Measurements from ENCODE around the gene FKBP6. TPM values are rescaled to one million over a fixed set of nuclear protein-coding genes. Genes with fewer than 3 reads are reported as not detected.

The FKBP6 gene
- total and polyA plus RNA-seq, 2 of the 13 experiments (the other 11 are each of a cell fraction or from before 2014, with no cell fraction given): 0.07 to 0.20 TPM

GRCh38 chr7:73343671-73344380, 15.9 kb downstream of the FKBP6 start (continued):
- 0 out of 2 replicates have a peak, but pooled peaks have one; percentile 5 for TF ChIP-seq ZNF629 (CRISPR knock-in tag; conservative IDR thresholded peaks at IDR 0.05)
- TF ChIP-seq ZNF446 (CRISPR knock-in tag; IDR thresholded peaks at IDR 0.05): no peak
- TF ChIP-seq TFAP4 (IDR thresholded peaks at IDR 0.05; ENCODE audit: borderline replicate concordance, low read depth): peak; percentile 46; the same call in 1 of the 2 replicates
- TF ChIP-seq ZSCAN29 (CRISPR knock-in tag; conservative IDR thresholded peaks at IDR 0.05): no peak
- no peak for TF ChIP-seq PRDM4 (CRISPR knock-in tag; IDR thresholded peaks at IDR 0.05; ENCODE audit: borderline replicate concordance)
- TF ChIP-seq HDAC1 (CRISPR knock-in tag; IDR thresholded peaks at IDR 0.05): peak; percentile 83
- TF ChIP-seq GABPA (IDR thresholded peaks at IDR 0.05; ENCODE audit: low read depth, low read length): no peak
- no peak for TF ChIP-seq GABPA (CRISPR knock-in tag; IDR thresholded peaks at IDR 0.05; ENCODE audit: low read depth)
- no peak for TF ChIP-seq ZNF883 (CRISPR knock-in tag; IDR thresholded peaks at IDR 0.05; ENCODE audit: not compliant biosample characterization)
- TF ChIP-seq IRF2 (CRISPR knock-in tag; IDR thresholded peaks at IDR 0.05): no peak
- TF ChIP-seq CBX2 (IDR thresholded peaks at IDR 0.05; ENCODE audit: low read depth, low read length): no peak
- no peak for TF ChIP-seq CBX2 (CRISPR knock-in tag; IDR thresholded peaks at IDR 0.05; ENCODE audit: low read depth)
- no peak; the same call in 1 of the 2 replicates for TF ChIP-seq ZNF292 (CRISPR knock-in tag; IDR thresholded peaks at IDR 0.05; ENCODE audit: borderline replicate concordance, low read depth)
- TF ChIP-seq CREB3 (CRISPR knock-in tag; IDR thresholded peaks at IDR 0.05): no peak
- no peak for TF ChIP-seq PATZ1 (CRISPR knock-in tag; IDR thresholded peaks at IDR 0.05)
- no peak for TF ChIP-seq ZHX1 (CRISPR knock-in tag; IDR thresholded peaks at IDR 0.05; ENCODE audit: low read depth)
- TF ChIP-seq TFDP2 (CRISPR knock-in tag; IDR thresholded peaks at IDR 0.05): no peak

Data from HepG2 (cell line).